Measurements from ENCODE around the gene ISYNA1. TPM values are rescaled to one million over a fixed set of nuclear protein-coding genes. Genes with fewer than 3 reads are reported as not detected.

The ISYNA1 gene
- total and polyA plus RNA-seq, 2 of the 4 experiments (the other 2 are of a cell fraction): 3.4 to 24.7 TPM

DNA sequence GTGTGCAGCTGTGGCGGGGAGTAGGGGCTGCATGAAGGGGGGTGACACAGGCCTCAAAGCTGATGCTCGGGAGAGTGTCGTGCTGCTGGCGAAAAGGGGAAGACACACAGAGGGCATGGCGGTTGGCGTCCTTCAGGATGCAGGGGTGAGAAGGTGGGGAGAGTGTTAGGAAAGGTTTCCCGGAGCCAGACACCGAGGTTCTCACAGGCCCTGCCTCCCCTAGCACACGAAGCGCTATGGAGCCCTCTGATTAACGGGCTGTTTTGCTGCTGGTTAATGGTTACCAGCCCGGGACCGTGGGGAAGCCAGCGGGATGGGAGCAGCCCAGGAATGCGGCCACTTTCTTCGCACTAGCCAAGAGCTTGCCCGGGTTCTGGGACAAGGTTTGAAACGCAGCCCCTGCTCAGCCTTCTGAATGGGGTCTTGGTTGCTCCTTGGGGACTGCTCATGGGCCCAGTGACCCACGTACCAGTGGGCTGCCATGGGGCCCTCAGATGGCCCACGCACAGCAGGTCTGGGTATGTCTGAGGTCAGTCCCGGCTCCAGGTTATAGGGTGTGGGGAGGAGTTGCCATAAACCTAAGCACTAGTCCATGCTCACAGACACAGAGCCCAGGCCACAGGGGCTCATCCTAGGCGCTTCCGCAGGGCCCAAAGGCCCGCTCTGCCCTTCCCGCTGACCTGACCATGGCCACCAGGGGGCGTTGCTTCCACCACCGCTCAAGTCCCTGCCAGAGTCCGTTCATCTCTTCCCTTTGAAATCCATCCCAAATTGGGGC, 31.3 kb upstream of the ISYNA1 start:
- no peak overlapping the region for H3K4me2 ChIP-seq (ENCODE audit: low read depth, low read length)
- H3K36me3 ChIP-seq (ENCODE audit: control insufficient read depth, insufficient read depth, low read length): peaks cover 15% of the 10 kb centered on the region
- dilution Hi-C loops (cut with HindIII; ENCODE audit: low sequenced_read_pairs, unreplicated experiment): no loop called here
- H3K23ac ChIP-seq (ENCODE audit: low read depth, low read length): no peak overlapping the region
- H4K8ac ChIP-seq (ENCODE audit: low read depth in 2 of 2, low read length in 2 of 2): no peak overlapping the region; a peak in 1 of 4 replicates
- no peak overlapping the region for H3K14ac ChIP-seq (replicated peaks; ENCODE audit: low read depth, low read length)
- no peak overlapping the region for H3K4ac ChIP-seq (ENCODE audit: low read depth, low read length)
- ChIA-PET POLR2A (ENCODE audit: unreplicated experiment) (no interaction called here), CTCF (interaction anchor here (1.0 kb wide), 1 partner anchor 12 kb away, joined by 4 read pairs; no protein-coding TSS in a partner anchor)
- no peak overlapping the region; the same call in 2 of the 3 replicates for H2BK15ac ChIP-seq (ENCODE audit: low read depth, low read length)
- H2BK5ac ChIP-seq (ENCODE audit: low read depth, low read length, poor library complexity, severe bottlenecking): no peak overlapping the region
- no TSS peak for BruUV-seq (replicated peaks)
- in situ Hi-C loops (cut with MboI; ENCODE audit: low sequenced_read_pairs): no loop called here
- no peak overlapping the region for H3K27ac ChIP-seq (ENCODE audit: insufficient read depth, low read length)
- intact Hi-C loops (cut with micrococcal nuclease): loop anchor here (5.0 kb wide), 1 partner anchor 103 kb away; the partner anchor contains the start of gene UBA52
- H3K4me1 ChIP-seq (ENCODE audit: control insufficient read depth, insufficient read depth, low read length): peaks cover 32% of the 10 kb centered on the region
- H4K5ac ChIP-seq (ENCODE audit: low read depth, low read length): no peak overlapping the region
- peak overlapping the region; percentile 73 for H2AK9ac ChIP-seq (replicated peaks; ENCODE audit: low read depth, low read length, poor library complexity)
- DNase-seq (peak; percentile 66), ATAC-seq (ENCODE audit: low read depth) (peak; percentile 25; the same call in 1 of the 2 replicates)
- H4K91ac ChIP-seq (ENCODE audit: insufficient read depth, low read depth, low read length): no peak overlapping the region
- no peak overlapping the region for H2AFZ ChIP-seq (replicated peaks; ENCODE audit: low read length, poor library complexity)
- no peak overlapping the region for H2BK120ac ChIP-seq (ENCODE audit: low read depth, low read length)
- H3K4me3 ChIP-seq (ENCODE audit: insufficient read depth, low read depth, low read length): no peak overlapping the region
- no peaks in the 10 kb centered on the region for H3K27me3 ChIP-seq (ENCODE audit: control insufficient read depth, insufficient read depth, low read length)
- peaks cover 33% of the 10 kb centered on the region for H3K9me1 ChIP-seq (ENCODE audit: insufficient read depth, low read length)
- H3K9ac ChIP-seq (ENCODE audit: low read depth, low read length): no peak overlapping the region
- no peak overlapping the region for H2BK20ac ChIP-seq (ENCODE audit: low read depth, low read length)
- H4K20me1 ChIP-seq (ENCODE audit: insufficient read depth, low read length): peaks cover 89% of the 10 kb centered on the region
- 92% methylated on average over 10 of the region's 28 CpGs; no CpG with 5 or more reads in 1 of the 2 experiments for WGBS, 2 experiments (ENCODE audit: extremely low coverage in 2 of 2, insufficient read length in 1 of 2)
- peak overlapping the region; percentile 53; the same call in 1 of the 2 replicates for H2AK5ac ChIP-seq (ENCODE audit: low read depth, low read length)
- H3K9me3 ChIP-seq (ENCODE audit: control insufficient read depth, insufficient read depth, low read length): no peaks in the 10 kb centered on the region
- H3K18ac ChIP-seq (ENCODE audit: low read depth, low read length): no peak overlapping the region
- TF ChIP-seq, protein P1, sequence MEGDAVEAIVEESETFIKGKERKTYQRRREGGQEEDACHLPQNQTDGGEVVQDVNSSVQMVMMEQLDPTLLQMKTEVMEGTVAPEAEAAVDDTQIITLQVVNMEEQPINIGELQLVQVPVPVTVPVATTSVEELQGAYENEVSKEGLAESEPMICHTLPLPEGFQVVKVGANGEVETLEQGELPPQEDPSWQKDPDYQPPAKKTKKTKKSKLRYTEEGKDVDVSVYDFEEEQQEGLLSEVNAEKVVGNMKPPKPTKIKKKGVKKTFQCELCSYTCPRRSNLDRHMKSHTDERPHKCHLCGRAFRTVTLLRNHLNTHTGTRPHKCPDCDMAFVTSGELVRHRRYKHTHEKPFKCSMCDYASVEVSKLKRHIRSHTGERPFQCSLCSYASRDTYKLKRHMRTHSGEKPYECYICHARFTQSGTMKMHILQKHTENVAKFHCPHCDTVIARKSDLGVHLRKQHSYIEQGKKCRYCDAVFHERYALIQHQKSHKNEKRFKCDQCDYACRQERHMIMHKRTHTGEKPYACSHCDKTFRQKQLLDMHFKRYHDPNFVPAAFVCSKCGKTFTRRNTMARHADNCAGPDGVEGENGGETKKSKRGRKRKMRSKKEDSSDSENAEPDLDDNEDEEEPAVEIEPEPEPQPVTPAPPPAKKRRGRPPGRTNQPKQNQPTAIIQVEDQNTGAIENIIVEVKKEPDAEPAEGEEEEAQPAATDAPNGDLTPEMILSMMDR (conservative IDR thresholded peaks at IDR 0.05; ENCODE audit: low read depth, low read length): peak; percentile 72
- TF ChIP-seq SMC3 (IDR thresholded peaks at IDR 0.05; ENCODE audit: low read depth, low read length) (peak; percentile 63), CHD1 (IDR thresholded peaks at IDR 0.05; ENCODE audit: low read depth, low read length) (no peak), RCOR1 (IDR thresholded peaks at IDR 0.05; ENCODE audit: insufficient replicate concordance, low read length) (no peak), RAD21 (IDR thresholded peaks at IDR 0.05; ENCODE audit: low read length) (peak; percentile 71)
- TF ChIP-seq, protein P2, sequence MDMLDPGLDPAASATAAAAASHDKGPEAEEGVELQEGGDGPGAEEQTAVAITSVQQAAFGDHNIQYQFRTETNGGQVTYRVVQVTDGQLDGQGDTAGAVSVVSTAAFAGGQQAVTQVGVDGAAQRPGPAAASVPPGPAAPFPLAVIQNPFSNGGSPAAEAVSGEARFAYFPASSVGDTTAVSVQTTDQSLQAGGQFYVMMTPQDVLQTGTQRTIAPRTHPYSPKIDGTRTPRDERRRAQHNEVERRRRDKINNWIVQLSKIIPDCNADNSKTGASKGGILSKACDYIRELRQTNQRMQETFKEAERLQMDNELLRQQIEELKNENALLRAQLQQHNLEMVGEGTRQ (IDR thresholded peaks at IDR 0.05; ENCODE audit: low read depth, low read length): no peak
- TF ChIP-seq, protein P3, sequence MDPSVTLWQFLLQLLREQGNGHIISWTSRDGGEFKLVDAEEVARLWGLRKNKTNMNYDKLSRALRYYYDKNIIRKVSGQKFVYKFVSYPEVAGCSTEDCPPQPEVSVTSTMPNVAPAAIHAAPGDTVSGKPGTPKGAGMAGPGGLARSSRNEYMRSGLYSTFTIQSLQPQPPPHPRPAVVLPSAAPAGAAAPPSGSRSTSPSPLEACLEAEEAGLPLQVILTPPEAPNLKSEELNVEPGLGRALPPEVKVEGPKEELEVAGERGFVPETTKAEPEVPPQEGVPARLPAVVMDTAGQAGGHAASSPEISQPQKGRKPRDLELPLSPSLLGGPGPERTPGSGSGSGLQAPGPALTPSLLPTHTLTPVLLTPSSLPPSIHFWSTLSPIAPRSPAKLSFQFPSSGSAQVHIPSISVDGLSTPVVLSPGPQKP (IDR thresholded peaks at IDR 0.05; ENCODE audit: borderline replicate concordance, low read depth, low read length): no peak
- no peak overlapping the region for H3K56ac ChIP-seq (ENCODE audit: extremely low read depth, insufficient read depth, low read length)
- peaks cover 27 to 93% of the 10 kb centered on the region in 2 experiments for H3K79me1 ChIP-seq (ENCODE audit: low read depth in 1 of 2, low read length in 2 of 2)
